HL-60 (cell line): ENCODE data around the gene KCNT2.

Experiments
- DNase-seq, 2 experiments: peaks; one replicate each; pipeline ENCODE4 v3.0.0-alpha.2; 2010 to 2020; ENCODE audit warnings: low read depth in 1 of 2, low spot score in 1 of 2
- H3K27ac ChIP-seq: fragments of 250-450 bp; sonication (Bioruptor Pico); replicated peaks from 2 replicates; pipeline ENCODE4 v1.5.1; 2020; ENCODE audit warnings: mild to moderate bottlenecking, moderate library complexity
- H3K27me3 ChIP-seq: fragments of 250-450 bp; sonication (Bioruptor Pico); 2 replicates; pipeline ENCODE4 v1.5.1; 2021; ENCODE audit warnings: mild to moderate bottlenecking, moderate library complexity; ENCODE audit not compliant: insufficient read depth, poor library complexity, severe bottlenecking
- H3K4me3 ChIP-seq: replicated peaks from 2 replicates; pipeline ENCODE4 v1.5.1; 2011; ENCODE audit warnings: mild to moderate bottlenecking, control low read depth, low read length; ENCODE audit not compliant: insufficient read depth
- GABPA ChIP-seq: IDR thresholded peaks from 2 replicates; pipeline ENCODE4 v1.6.1; 2012; ENCODE audit warnings: low read depth
- POLR2AphosphoS5 ChIP-seq: IDR thresholded peaks from 2 replicates; pipeline ENCODE4 v1.6.1; 2012; ENCODE audit warnings: low read depth
- SPI1 ChIP-seq: IDR thresholded peaks from 2 replicates; pipeline ENCODE4 v1.6.1; 2012; ENCODE audit warnings: low read depth, mild to moderate bottlenecking, borderline replicate concordance
- TF ChIP-seq, protein P1 (sequence below): IDR thresholded peaks from 2 replicates; pipeline ENCODE4 v1.6.1; 2012; ENCODE audit warnings: low read depth; ENCODE audit not compliant: insufficient replicate concordance
- TF ChIP-seq, protein P2 (sequence below): IDR thresholded peaks from one replicate; pipeline ENCODE4 v1.5.1; 2011; ENCODE audit warnings: low read length, control low read depth, inconsistent platforms; ENCODE audit not compliant: insufficient read depth

KCNT2 gene

DNA sequence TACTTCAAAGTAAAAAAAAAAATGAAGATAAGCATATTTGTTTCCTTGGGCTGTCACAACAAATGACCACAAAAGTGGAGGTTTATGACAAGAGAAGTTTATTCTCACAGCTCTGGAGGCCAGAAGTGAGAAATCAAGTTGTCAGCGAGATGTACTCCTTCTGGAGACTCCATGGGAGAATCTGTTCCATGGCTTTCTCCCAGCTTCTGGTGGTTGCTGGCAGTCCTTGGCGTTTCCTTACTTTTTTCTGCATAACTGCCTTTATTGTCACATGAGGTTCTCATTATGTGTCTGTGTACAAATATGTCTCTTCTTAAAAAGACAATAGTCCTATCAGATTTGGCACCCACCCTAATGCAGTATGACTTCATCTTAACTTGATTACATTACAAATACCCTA lies 398.3 kb downstream of the KCNT2 start:
- H3K27ac ChIP-seq: no peak overlapping the region
- no peak overlapping the region for H3K4me3 ChIP-seq
- no peaks in the 10 kb centered on the region for H3K27me3 ChIP-seq
- TF ChIP-seq POLR2AphosphoS5 (no peak), SPI1 (no peak), GABPA (no peak)
- TF ChIP-seq, protein P1, sequence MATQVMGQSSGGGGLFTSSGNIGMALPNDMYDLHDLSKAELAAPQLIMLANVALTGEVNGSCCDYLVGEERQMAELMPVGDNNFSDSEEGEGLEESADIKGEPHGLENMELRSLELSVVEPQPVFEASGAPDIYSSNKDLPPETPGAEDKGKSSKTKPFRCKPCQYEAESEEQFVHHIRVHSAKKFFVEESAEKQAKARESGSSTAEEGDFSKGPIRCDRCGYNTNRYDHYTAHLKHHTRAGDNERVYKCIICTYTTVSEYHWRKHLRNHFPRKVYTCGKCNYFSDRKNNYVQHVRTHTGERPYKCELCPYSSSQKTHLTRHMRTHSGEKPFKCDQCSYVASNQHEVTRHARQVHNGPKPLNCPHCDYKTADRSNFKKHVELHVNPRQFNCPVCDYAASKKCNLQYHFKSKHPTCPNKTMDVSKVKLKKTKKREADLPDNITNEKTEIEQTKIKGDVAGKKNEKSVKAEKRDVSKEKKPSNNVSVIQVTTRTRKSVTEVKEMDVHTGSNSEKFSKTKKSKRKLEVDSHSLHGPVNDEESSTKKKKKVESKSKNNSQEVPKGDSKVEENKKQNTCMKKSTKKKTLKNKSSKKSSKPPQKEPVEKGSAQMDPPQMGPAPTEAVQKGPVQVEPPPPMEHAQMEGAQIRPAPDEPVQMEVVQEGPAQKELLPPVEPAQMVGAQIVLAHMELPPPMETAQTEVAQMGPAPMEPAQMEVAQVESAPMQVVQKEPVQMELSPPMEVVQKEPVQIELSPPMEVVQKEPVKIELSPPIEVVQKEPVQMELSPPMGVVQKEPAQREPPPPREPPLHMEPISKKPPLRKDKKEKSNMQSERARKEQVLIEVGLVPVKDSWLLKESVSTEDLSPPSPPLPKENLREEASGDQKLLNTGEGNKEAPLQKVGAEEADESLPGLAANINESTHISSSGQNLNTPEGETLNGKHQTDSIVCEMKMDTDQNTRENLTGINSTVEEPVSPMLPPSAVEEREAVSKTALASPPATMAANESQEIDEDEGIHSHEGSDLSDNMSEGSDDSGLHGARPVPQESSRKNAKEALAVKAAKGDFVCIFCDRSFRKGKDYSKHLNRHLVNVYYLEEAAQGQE: no peak
- TF ChIP-seq, protein P2, sequence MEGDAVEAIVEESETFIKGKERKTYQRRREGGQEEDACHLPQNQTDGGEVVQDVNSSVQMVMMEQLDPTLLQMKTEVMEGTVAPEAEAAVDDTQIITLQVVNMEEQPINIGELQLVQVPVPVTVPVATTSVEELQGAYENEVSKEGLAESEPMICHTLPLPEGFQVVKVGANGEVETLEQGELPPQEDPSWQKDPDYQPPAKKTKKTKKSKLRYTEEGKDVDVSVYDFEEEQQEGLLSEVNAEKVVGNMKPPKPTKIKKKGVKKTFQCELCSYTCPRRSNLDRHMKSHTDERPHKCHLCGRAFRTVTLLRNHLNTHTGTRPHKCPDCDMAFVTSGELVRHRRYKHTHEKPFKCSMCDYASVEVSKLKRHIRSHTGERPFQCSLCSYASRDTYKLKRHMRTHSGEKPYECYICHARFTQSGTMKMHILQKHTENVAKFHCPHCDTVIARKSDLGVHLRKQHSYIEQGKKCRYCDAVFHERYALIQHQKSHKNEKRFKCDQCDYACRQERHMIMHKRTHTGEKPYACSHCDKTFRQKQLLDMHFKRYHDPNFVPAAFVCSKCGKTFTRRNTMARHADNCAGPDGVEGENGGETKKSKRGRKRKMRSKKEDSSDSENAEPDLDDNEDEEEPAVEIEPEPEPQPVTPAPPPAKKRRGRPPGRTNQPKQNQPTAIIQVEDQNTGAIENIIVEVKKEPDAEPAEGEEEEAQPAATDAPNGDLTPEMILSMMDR: no peak
- DNase-seq: no peak

DNA sequence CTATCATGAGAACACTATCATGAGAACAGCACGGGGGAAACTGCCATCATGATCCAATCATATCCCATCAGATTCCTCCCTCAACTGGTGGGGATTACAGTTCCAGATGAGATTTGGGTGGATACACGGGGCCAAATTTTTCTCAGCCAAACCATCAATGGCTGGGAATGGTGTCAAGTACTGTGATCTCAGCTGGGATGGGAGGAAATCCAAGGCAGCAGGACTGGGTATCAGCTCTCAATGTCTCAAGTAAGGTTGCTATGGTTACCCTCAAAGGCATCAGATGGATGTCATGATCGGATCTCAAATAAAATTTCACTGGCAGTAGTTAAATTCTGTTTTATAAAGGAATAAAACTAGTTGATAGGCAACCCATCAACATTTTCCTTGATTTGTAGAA lies 399.0 kb downstream of the KCNT2 start:
- H3K27ac ChIP-seq: no peak overlapping the region
- no peak for DNase-seq
- H3K27me3 ChIP-seq: no peaks in the 10 kb centered on the region
- TF ChIP-seq SPI1 (no peak), GABPA (no peak), POLR2AphosphoS5 (no peak)
- TF ChIP-seq, protein P2: no peak
- TF ChIP-seq, protein P1: no peak
- no peak overlapping the region for H3K4me3 ChIP-seq

DNA sequence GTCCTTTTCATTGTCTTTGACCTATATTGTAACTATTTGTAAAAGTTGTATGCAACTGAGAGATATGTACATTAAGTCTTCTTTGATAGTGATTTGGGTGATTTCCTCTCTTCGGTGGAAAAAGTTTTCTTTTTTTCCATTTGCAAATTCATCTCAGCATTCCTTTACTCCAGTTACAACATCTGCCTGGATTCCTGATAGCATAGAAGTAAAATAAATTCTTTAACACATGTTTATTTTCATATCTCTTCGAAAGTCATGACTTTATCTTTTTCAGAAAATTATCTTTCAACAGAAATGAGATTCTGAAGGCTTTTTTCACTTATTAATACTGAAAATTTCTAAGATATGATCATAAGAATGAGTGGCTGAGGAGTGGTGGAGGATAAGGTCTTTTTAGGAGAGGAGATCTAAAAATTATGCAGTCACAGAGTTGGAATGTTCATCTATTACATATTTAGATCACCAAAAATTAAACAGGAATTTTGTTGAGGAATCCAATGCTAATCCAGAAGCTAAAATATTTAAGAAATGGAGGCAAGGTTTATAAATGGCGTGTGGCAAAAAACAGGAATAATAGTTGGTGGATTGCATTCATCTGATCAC lies 400.5 kb downstream of the KCNT2 start:
- H3K4me3 ChIP-seq: no peak overlapping the region
- DNase-seq: no peak
- no peak overlapping the region for H3K27ac ChIP-seq
- TF ChIP-seq SPI1 (no peak), GABPA (no peak), POLR2AphosphoS5 (no peak)
- TF ChIP-seq, protein P1: no peak
- TF ChIP-seq, protein P2: no peak
- H3K27me3 ChIP-seq: no peaks in the 10 kb centered on the region
